ENCODE data around the gene PDE1A. TPM values are rescaled to one million over a fixed set of nuclear protein-coding genes. Genes with fewer than 3 reads are reported as not detected.

The PDE1A gene
- total RNA-seq, 1 donor: 42.0 TPM

GRCh38 chr2:182259629-182260150 is 167.1 kb downstream of the PDE1A start:
- Histone ChIP-seq H3K27ac (ENCODE audit: low read depth, low read length) (no peak overlapping the region), H3K4me2 (ENCODE audit: insufficient read depth, low read length) (peak overlapping the region; percentile 59), H3K4me1 (ENCODE audit: insufficient read depth, low read length) (peaks cover 3% of the 10 kb centered on the region), H3K27me3 (ENCODE audit: insufficient read depth, low read length) (no peaks in the 10 kb centered on the region), H4K20me1 (ENCODE audit: insufficient read depth, low read length) (no peaks in the 10 kb centered on the region), H3K9me3 (ENCODE audit: low read depth, low read length) (no peaks in the 10 kb centered on the region), H2AFZ (ENCODE audit: low read length) (no peak overlapping the region), H3K36me3 (ENCODE audit: insufficient read depth, low read length) (no peaks in the 10 kb centered on the region), H3K79me2 (ENCODE audit: insufficient read depth, low read length) (no peaks in the 10 kb centered on the region), H3K4me3 (ENCODE audit: insufficient read depth, low read length) (no peak overlapping the region)
- DNase-seq (ENCODE audit: insufficient read length, low spot score, missing footprints): peak; percentile 36
- TF ChIP-seq CTCF (IDR thresholded peaks at IDR 0.05; ENCODE audit: extremely low read depth, low read depth, low read length): no peak

DNA sequence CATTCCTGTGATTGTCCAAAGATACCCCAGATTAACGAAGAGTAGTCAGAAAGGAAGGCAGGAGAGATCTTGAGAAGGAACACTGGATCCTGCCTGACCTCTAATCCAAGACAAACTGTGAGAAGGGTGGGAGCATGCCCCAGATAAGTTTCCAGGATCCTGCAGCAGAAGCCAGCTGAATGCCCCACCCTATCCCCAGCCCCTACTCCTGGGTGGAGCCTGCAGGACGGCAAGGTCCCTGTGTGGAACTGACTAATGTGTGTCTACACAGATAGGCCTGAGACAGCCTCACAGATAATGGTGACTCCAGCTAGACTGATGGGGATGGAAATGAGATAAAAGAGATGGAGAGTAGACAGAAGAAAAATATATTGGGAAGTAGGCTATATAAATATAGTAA is 174.3 kb downstream of the PDE1A start:
- no peak overlapping the region for H3K4me2 ChIP-seq (ENCODE audit: insufficient read depth, low read length)
- H2AFZ ChIP-seq (ENCODE audit: low read length): no peak overlapping the region
- no peaks in the 10 kb centered on the region for H3K27me3 ChIP-seq (ENCODE audit: insufficient read depth, low read length)
- no peaks in the 10 kb centered on the region for H3K36me3 ChIP-seq (ENCODE audit: insufficient read depth, low read length)
- no peaks in the 10 kb centered on the region for H3K9me3 ChIP-seq (ENCODE audit: low read depth, low read length)
- H3K27ac ChIP-seq (ENCODE audit: low read depth, low read length): no peak overlapping the region
- no peak for TF ChIP-seq CTCF (IDR thresholded peaks at IDR 0.05; ENCODE audit: extremely low read depth, low read depth, low read length)
- no peaks in the 10 kb centered on the region for H4K20me1 ChIP-seq (ENCODE audit: insufficient read depth, low read length)
- H3K4me1 ChIP-seq (ENCODE audit: insufficient read depth, low read length): no peaks in the 10 kb centered on the region
- H3K79me2 ChIP-seq (ENCODE audit: insufficient read depth, low read length): no peaks in the 10 kb centered on the region
- H3K4me3 ChIP-seq (ENCODE audit: insufficient read depth, low read length): no peak overlapping the region
- no peak for DNase-seq (ENCODE audit: insufficient read length, low spot score, missing footprints)

GRCh38 chr2:182248898-182249297 is 177.9 kb downstream of the PDE1A start:
- Histone ChIP-seq H4K20me1 (ENCODE audit: insufficient read depth, low read length) (no peaks in the 10 kb centered on the region), H3K9me3 (ENCODE audit: low read depth, low read length) (no peaks in the 10 kb centered on the region), H3K79me2 (ENCODE audit: insufficient read depth, low read length) (no peaks in the 10 kb centered on the region), H3K27ac (ENCODE audit: low read depth, low read length) (no peak overlapping the region), H3K4me1 (ENCODE audit: insufficient read depth, low read length) (no peaks in the 10 kb centered on the region), H3K4me3 (ENCODE audit: insufficient read depth, low read length) (no peak overlapping the region), H3K27me3 (ENCODE audit: insufficient read depth, low read length) (no peaks in the 10 kb centered on the region), H2AFZ (ENCODE audit: low read length) (no peak overlapping the region), H3K36me3 (ENCODE audit: insufficient read depth, low read length) (no peaks in the 10 kb centered on the region), H3K4me2 (ENCODE audit: insufficient read depth, low read length) (no peak overlapping the region)
- DNase-seq (ENCODE audit: insufficient read length, low spot score, missing footprints): no peak
- no peak for TF ChIP-seq CTCF (IDR thresholded peaks at IDR 0.05; ENCODE audit: extremely low read depth, low read depth, low read length)

DNA sequence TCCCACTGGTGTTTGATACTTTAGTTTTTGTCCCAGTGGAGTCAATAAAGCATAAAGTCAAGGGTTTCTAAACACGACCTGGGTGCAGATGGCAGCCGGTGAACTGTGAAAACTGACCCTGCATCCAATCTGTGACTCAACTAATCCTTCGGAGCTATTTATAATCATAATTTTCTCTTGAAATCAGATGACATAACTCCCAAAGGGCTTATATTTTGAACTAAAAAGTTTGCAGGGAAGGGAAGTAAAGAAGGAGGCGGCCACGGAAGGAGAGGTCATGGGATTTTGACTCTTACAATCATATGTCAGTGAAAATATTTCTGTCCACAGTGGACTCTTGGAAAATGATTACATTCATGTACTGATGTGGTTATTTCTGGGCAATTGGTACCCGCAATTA is 178.5 kb downstream of the PDE1A start:
- Histone ChIP-seq H3K4me1 (ENCODE audit: insufficient read depth, low read length) (no peaks in the 10 kb centered on the region), H3K36me3 (ENCODE audit: insufficient read depth, low read length) (no peaks in the 10 kb centered on the region), H3K79me2 (ENCODE audit: insufficient read depth, low read length) (no peaks in the 10 kb centered on the region), H3K27ac (ENCODE audit: low read depth, low read length) (no peak overlapping the region), H3K27me3 (ENCODE audit: insufficient read depth, low read length) (no peaks in the 10 kb centered on the region), H3K9me3 (ENCODE audit: low read depth, low read length) (no peaks in the 10 kb centered on the region), H4K20me1 (ENCODE audit: insufficient read depth, low read length) (no peaks in the 10 kb centered on the region), H2AFZ (ENCODE audit: low read length) (no peak overlapping the region), H3K4me2 (ENCODE audit: insufficient read depth, low read length) (no peak overlapping the region), H3K4me3 (ENCODE audit: insufficient read depth, low read length) (no peak overlapping the region)
- no peak for TF ChIP-seq CTCF (IDR thresholded peaks at IDR 0.05; ENCODE audit: extremely low read depth, low read depth, low read length)
- DNase-seq (ENCODE audit: insufficient read length, low spot score, missing footprints): peak; percentile 15

Measured in osteoblast (primary cell).